Activated CD4-positive, alpha-beta memory T cell treated with anti-CD3 and anti-CD28 coated beads, Interleukin-2, amount 10 ng/mL, durations not matched to agents 7 days and 5 days (primary cell): ENCODE results near the gene SAFB. TPM values are rescaled to one million over a fixed set of nuclear protein-coding genes. Genes with fewer than 3 reads are reported as not detected.

Experiments used
- CTCF ChIA-PET: fragments of 350-600 bp; sonication (Branson Sonifier 250); formaldehyde crosslinking; loops from one replicate; lab custom pipeline; 2021; ENCODE audit warnings: antibody characterized with exemption, inconsistent platforms; lab: Charles Lee
- POLR2A ChIA-PET: fragments of 350-600 bp; sonication (Branson Sonifier 250); formaldehyde crosslinking; loops from one replicate; lab custom pipeline; 2021; ENCODE audit warnings: antibody characterized with exemption; lab: Charles Lee
- DNase-seq: peaks from one replicate; pipeline ENCODE4 v3.0.0-alpha.2; 2020
- H3K27ac Mint-ChIP-seq: one replicate; pipeline ENCODE4 v1.8.0; 2021; ENCODE audit warnings: mild to moderate bottlenecking, mixed read lengths
- H3K27me3 Mint-ChIP-seq: one replicate; pipeline ENCODE4 v1.8.0; 2021; ENCODE audit warnings: mixed read lengths
- H3K36me3 Mint-ChIP-seq: one replicate; pipeline ENCODE4 v1.8.0; 2021; ENCODE audit warnings: low read depth, mixed read lengths
- H3K4me1 Mint-ChIP-seq: one replicate; pipeline ENCODE4 v1.8.0; 2021; ENCODE audit warnings: mixed read lengths
- H3K4me3 Mint-ChIP-seq: one replicate; pipeline ENCODE4 v1.8.0; 2021; ENCODE audit warnings: mild to moderate bottlenecking, mixed read lengths
- H3K9me3 Mint-ChIP-seq: one replicate; pipeline ENCODE4 v1.8.0; 2021; ENCODE audit warnings: mixed read lengths
- total RNA-seq, 2 experiments: library from RNA; stranded (reverse); gene quantifications; one replicate each; pipeline ENCODE4 v1.2.3, GENCODE V29; 2021

SAFB gene
- total RNA-seq, 2 experiments from 2014 or later = 124 to 126 TPM

- Mint-ChIP-seq H3K4me3 (no peak overlapping the region), H3K36me3 (peaks cover 11% of the 10 kb centered on the region), H3K4me1 (peaks cover 24% of the 10 kb centered on the region), H3K27me3 (peaks cover 8% of the 10 kb centered on the region), H3K27ac (no peak overlapping the region), H3K9me3 (no peaks in the 10 kb centered on the region)
- POLR2A ChIA-PET = interaction anchor here (1.2 kb wide), 1 partner anchor 9 kb away, joined by 3 read pairs; no protein-coding TSS in a partner anchor
- DNase-seq = no peak
- CTCF ChIA-PET = no interaction called here
Measured at GRCh38 chr19:5678071-5678718, 55.3 kb downstream of the SAFB start.

GRCh38 chr19:5679289-5680083, 56.6 kb downstream of the SAFB start:
- H3K4me1 Mint-ChIP-seq = peaks cover 24% of the 10 kb centered on the region
- peak overlapping the region; percentile 87 for H3K27ac Mint-ChIP-seq
- H3K9me3 Mint-ChIP-seq = no peaks in the 10 kb centered on the region
- ChIA-PET CTCF (no interaction called here), POLR2A (interaction anchor here (0.8 to 1.0 kb wide), 4 partner anchors 9 to 52 kb away, joined by 3 to 4 read pairs (median 3); no protein-coding TSS in a partner anchor)
- H3K4me3 Mint-ChIP-seq = peak overlapping the region; percentile 94
- H3K27me3 Mint-ChIP-seq = peaks cover 8% of the 10 kb centered on the region
- H3K36me3 Mint-ChIP-seq = peaks cover 6% of the 10 kb centered on the region
- DNase-seq = no peak

- Mint-ChIP-seq H3K36me3 (peaks cover 6% of the 10 kb centered on the region), H3K9me3 (no peaks in the 10 kb centered on the region), H3K27ac (peak overlapping the region; percentile 87), H3K4me3 (peak overlapping the region; percentile 94), H3K27me3 (peaks cover 8% of the 10 kb centered on the region), H3K4me1 (peaks cover 24% of the 10 kb centered on the region)
- ChIA-PET POLR2A (interaction anchor here (0.9 to 1.0 kb wide), 3 partner anchors 10 to 38 kb away, joined by 3 to 4 read pairs (median 3); no protein-coding TSS in a partner anchor), CTCF (no interaction called here)
- no peak for DNase-seq
Measured at GRCh38 chr19:5680084-5680436, 57.2 kb downstream of the SAFB start.

GRCh38 chr19:5680437-5681368, 57.8 kb downstream of the SAFB start, which contains the start of the genes HSD11B1L and MICOS13:
Gene HSD11B1L (plus strand): TSS chr19:5681027. CDS start chr19:5684833, 3,806 bp downstream.
Gene MICOS13 (minus strand): TSS chr19:5680516. CDS start chr19:5680486, 30 bp downstream.
- H3K4me1 Mint-ChIP-seq = peaks cover 24% of the 10 kb centered on the region
- DNase-seq = peak; percentile 99
- H3K9me3 Mint-ChIP-seq = no peaks in the 10 kb centered on the region
- peaks cover 6% of the 10 kb centered on the region for H3K36me3 Mint-ChIP-seq
- H3K4me3 Mint-ChIP-seq = peak within 1 kb of the TSS; percentile 94
- ChIA-PET CTCF (interaction anchor here (1.2 kb wide), 1 partner anchor 9 kb away, joined by 5 read pairs; the partner anchor contains the start of gene RPL36), POLR2A (interaction anchor here (0.9 to 2.2 kb wide), 4 partner anchors 9 to 38 kb away, joined by 3 to 9 read pairs (median 4); no protein-coding TSS in a partner anchor)
- peaks cover 8% of the 10 kb centered on the region for H3K27me3 Mint-ChIP-seq
- H3K27ac Mint-ChIP-seq = peak within 1 kb of the TSS; percentile 87

GRCh38 chr19:5681391-5682106, 58.7 kb downstream of the SAFB start:
- H3K4me3 Mint-ChIP-seq = peak overlapping the region; percentile 63
- H3K9me3 Mint-ChIP-seq = no peaks in the 10 kb centered on the region
- ChIA-PET POLR2A (interaction anchor here (1.2 to 2.2 kb wide), 2 partner anchors 10 to 37 kb away, joined by 3 to 9 read pairs; no protein-coding TSS in a partner anchor), CTCF (interaction anchor here (1.2 kb wide), 1 partner anchor 8 kb away, joined by 5 read pairs; the partner anchor contains the start of gene RPL36)
- peak overlapping the region; percentile 32 for H3K27ac Mint-ChIP-seq
- peaks cover 27% of the 10 kb centered on the region for H3K4me1 Mint-ChIP-seq
- H3K27me3 Mint-ChIP-seq = peaks cover 8% of the 10 kb centered on the region
- H3K36me3 Mint-ChIP-seq = peaks cover 6% of the 10 kb centered on the region
- no peak for DNase-seq

- Mint-ChIP-seq H3K9me3 (no peaks in the 10 kb centered on the region), H3K4me1 (peaks cover 29% of the 10 kb centered on the region), H3K4me3 (peak overlapping the region; percentile 63), H3K36me3 (peaks cover 6% of the 10 kb centered on the region), H3K27me3 (peaks cover 8% of the 10 kb centered on the region), H3K27ac (no peak overlapping the region)
- ChIA-PET POLR2A (interaction anchor here (1.2 to 2.2 kb wide), 2 partner anchors 9 to 37 kb away, joined by 3 to 9 read pairs; no protein-coding TSS in a partner anchor), CTCF (interaction anchor here (1.2 kb wide), 1 partner anchor 8 kb away, joined by 5 read pairs; the partner anchor contains the start of gene RPL36)
- no peak for DNase-seq
Measured at GRCh38 chr19:5682107-5682482, 59.2 kb downstream of the SAFB start.

- H3K4me1 Mint-ChIP-seq = peaks cover 33% of the 10 kb centered on the region
- H3K27me3 Mint-ChIP-seq = peaks cover 8% of the 10 kb centered on the region
- ChIA-PET CTCF (interaction anchor here (0.6 to 0.7 kb wide), 2 partner anchors 25 to 63 kb away, joined by 3 to 4 read pairs; no protein-coding TSS in a partner anchor), POLR2A (interaction anchor here (2.2 kb wide), 1 partner anchor 8 kb away, joined by 9 read pairs; no protein-coding TSS in a partner anchor)
- no peaks in the 10 kb centered on the region for H3K9me3 Mint-ChIP-seq
- no peak overlapping the region for H3K4me3 Mint-ChIP-seq
- no peak overlapping the region for H3K27ac Mint-ChIP-seq
- no peak for DNase-seq
- H3K36me3 Mint-ChIP-seq = peaks cover 6% of the 10 kb centered on the region
Measured at GRCh38 chr19:5683177-5683886, 60.4 kb downstream of the SAFB start.

GRCh38 chr19:5684694-5685430, 62.0 kb downstream of the SAFB start:
- Mint-ChIP-seq H3K27me3 (peaks cover 8% of the 10 kb centered on the region), H3K36me3 (peaks cover 2% of the 10 kb centered on the region), H3K9me3 (no peaks in the 10 kb centered on the region), H3K4me3 (no peak overlapping the region), H3K4me1 (peaks cover 30% of the 10 kb centered on the region), H3K27ac (no peak overlapping the region)
- ChIA-PET CTCF (no interaction called here), POLR2A (no interaction called here)
- no peak for DNase-seq

- CTCF ChIA-PET = interaction anchor here (1.0 to 2.3 kb wide), 8 partner anchors 22 to 301 kb away, joined by 3 to 21 read pairs (median 8); partner anchors contain the start of genes CATSPERD, LONP1, SAFB and SAFB2
Measured at GRCh38 chr19:5686326-5686646, 63.4 kb downstream of the SAFB start.

GRCh38 chr19:5686647-5687359, 63.9 kb downstream of the SAFB start:
- H3K4me1 Mint-ChIP-seq = peaks cover 29% of the 10 kb centered on the region
- POLR2A ChIA-PET = interaction anchor here (1.0 to 2.3 kb wide), 7 partner anchors 8 to 142 kb away, joined by 3 to 19 read pairs (median 5); partner anchors contain the start of genes CATSPERD, LONP1, SAFB and SAFB2
- peaks cover 5% of the 10 kb centered on the region for H3K27me3 Mint-ChIP-seq
- H3K4me3 Mint-ChIP-seq = peak overlapping the region; percentile 75
- DNase-seq = peak; percentile 99
- H3K27ac Mint-ChIP-seq = peak overlapping the region; percentile 83
- CTCF ChIA-PET = interaction anchor here (0.7 to 2.3 kb wide), 16 partner anchors 22 to 1697 kb away, joined by 3 to 21 read pairs (median 4); partner anchors contain the start of genes CATSPERD, DUS3L, FEM1A and KDM4B
- H3K36me3 Mint-ChIP-seq = peaks cover 14% of the 10 kb centered on the region
- H3K9me3 Mint-ChIP-seq = no peaks in the 10 kb centered on the region

More at GRCh38 chr19:5686326-5686646, 63.4 kb downstream of the SAFB start:
- Mint-ChIP-seq H3K36me3 (peaks cover 13% of the 10 kb centered on the region), H3K9me3 (no peaks in the 10 kb centered on the region), H3K27ac (peak overlapping the region; percentile 83), H3K4me3 (peak overlapping the region; percentile 75), H3K27me3 (peaks cover 8% of the 10 kb centered on the region), H3K4me1 (peaks cover 34% of the 10 kb centered on the region)
- POLR2A ChIA-PET = interaction anchor here (1.0 to 2.3 kb wide), 7 partner anchors 8 to 143 kb away, joined by 3 to 19 read pairs (median 5); partner anchors contain the start of genes CATSPERD, LONP1, SAFB and SAFB2
- no peak for DNase-seq
